Mesothelial cell of epicardium (in vitro differentiated cells): Measurements from ENCODE around the gene PTPN13. TPM values are rescaled to one million over a fixed set of nuclear protein-coding genes. Genes with fewer than 3 reads are reported as not detected.

ENCODE experiments used
- DNase-seq, 2 experiments: peaks; one replicate each; pipeline ENCODE4 v3.0.0; 2021; ENCODE audit warnings: low spot score in 2 of 2; ENCODE audit not compliant: unreplicated experiment in 2 of 2
- H3K27ac Mint-ChIP-seq: 2 replicates; pipeline ENCODE4 v1.8.0; 2021; ENCODE audit warnings: mixed read lengths
- H3K27me3 Mint-ChIP-seq: 2 replicates; pipeline ENCODE4 v1.8.0; 2021; ENCODE audit warnings: low read depth, mixed read lengths
- H3K36me3 Mint-ChIP-seq: 2 replicates; pipeline ENCODE4 v1.8.0; 2021; ENCODE audit warnings: mixed read lengths
- H3K4me1 Mint-ChIP-seq: 2 replicates; pipeline ENCODE4 v1.8.0; 2021; ENCODE audit warnings: mixed read lengths
- H3K4me3 Mint-ChIP-seq: 2 replicates; pipeline ENCODE4 v1.8.0; 2021; ENCODE audit warnings: mild to moderate bottlenecking, moderate library complexity, mixed read lengths
- H3K9me3 Mint-ChIP-seq: 2 replicates; pipeline ENCODE4 v1.8.0; 2021; ENCODE audit warnings: mixed read lengths
- total RNA-seq: library from RNA; stranded (reverse); gene quantifications from 3 replicates; pipeline ENCODE4 v1.2.1, GENCODE V29; 2021
- TF ChIP-seq, protein P1 (sequence below): fragments of 200-600 bp; sonication (generic); IDR thresholded peaks from one replicate; pipeline ENCODE4 v1.5.0; 2021; ENCODE audit warnings: antibody characterized with exemption; ENCODE audit not compliant: unreplicated experiment

Gene PTPN13
- total RNA-seq, 1 donor from 2014 or later, result 45.4 TPM

DNA sequence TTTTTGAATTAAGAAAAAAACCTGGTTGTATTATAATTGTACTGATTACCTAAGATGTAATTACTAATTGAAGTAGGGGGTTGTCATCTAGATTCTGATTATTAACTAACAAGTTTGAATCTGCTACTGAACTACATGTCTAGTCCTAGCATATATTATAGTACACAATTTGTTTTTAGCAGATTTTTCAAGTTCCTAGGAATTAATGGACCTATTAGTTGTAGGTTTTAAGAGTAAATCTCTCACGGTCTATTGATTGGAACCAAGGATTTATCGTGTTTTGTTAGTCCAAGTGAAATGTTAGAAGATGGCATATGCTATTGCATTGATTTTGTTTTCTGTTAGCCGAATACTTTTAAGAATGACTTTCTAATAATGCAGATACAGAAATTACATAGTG lies 20.8 kb downstream of the PTPN13 start:
- peaks cover 13% of the 10 kb centered on the region for H3K9me3 Mint-ChIP-seq
- H3K36me3 Mint-ChIP-seq, result peaks cover 10% of the 10 kb centered on the region
- H3K4me3 Mint-ChIP-seq, result no peak overlapping the region
- no peak overlapping the region for H3K27ac Mint-ChIP-seq
- H3K27me3 Mint-ChIP-seq, result no peaks in the 10 kb centered on the region
- peaks cover 13% of the 10 kb centered on the region for H3K4me1 Mint-ChIP-seq
- TF ChIP-seq, protein P1, sequence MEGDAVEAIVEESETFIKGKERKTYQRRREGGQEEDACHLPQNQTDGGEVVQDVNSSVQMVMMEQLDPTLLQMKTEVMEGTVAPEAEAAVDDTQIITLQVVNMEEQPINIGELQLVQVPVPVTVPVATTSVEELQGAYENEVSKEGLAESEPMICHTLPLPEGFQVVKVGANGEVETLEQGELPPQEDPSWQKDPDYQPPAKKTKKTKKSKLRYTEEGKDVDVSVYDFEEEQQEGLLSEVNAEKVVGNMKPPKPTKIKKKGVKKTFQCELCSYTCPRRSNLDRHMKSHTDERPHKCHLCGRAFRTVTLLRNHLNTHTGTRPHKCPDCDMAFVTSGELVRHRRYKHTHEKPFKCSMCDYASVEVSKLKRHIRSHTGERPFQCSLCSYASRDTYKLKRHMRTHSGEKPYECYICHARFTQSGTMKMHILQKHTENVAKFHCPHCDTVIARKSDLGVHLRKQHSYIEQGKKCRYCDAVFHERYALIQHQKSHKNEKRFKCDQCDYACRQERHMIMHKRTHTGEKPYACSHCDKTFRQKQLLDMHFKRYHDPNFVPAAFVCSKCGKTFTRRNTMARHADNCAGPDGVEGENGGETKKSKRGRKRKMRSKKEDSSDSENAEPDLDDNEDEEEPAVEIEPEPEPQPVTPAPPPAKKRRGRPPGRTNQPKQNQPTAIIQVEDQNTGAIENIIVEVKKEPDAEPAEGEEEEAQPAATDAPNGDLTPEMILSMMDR, result no peak
- no peak for DNase-seq

DNA sequence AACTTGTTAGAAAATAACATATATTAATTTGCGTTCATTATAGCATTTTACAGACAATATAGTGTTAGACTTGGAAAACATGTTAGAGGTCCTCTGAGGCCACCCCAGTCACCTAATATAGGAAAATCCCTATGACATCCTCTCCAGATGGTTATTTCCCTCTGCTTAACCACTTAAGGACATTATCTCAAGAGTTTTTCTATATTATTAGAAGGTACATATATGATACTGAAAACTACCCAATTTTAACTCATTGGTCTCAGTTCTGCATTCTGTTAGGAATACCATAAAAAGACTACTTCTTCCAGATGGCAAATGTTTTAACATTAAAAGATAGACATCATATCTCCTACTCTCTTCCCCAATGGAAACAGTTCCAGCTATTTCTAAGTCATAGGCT lies 21.4 kb downstream of the PTPN13 start:
- Mint-ChIP-seq H3K9me3 (peaks cover 13% of the 10 kb centered on the region), H3K4me3 (no peak overlapping the region), H3K27me3 (no peaks in the 10 kb centered on the region), H3K4me1 (peaks cover 13% of the 10 kb centered on the region), H3K27ac (no peak overlapping the region), H3K36me3 (peaks cover 10% of the 10 kb centered on the region)
- DNase-seq, result no peak
- TF ChIP-seq, protein P1, result no peak

DNA sequence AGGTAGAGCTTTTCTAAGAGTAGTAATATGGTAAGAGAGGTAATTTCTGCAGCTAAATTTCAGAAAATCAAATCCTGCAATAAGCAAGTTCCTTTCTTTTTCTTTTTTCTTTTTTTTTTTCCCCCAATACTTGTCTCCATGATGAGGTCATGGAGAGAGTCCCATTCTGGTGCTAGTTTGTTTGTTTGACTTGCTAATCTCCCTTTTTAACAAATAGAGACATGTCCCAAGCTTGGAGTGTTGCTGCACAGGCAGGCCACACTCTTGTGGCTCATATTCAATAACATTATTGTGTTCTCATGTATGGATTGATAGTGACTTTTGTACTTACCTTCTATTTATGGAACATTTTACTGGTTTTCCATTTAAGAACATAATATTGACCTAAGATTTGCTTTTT lies 25.5 kb downstream of the PTPN13 start:
- no peak overlapping the region for H3K4me3 Mint-ChIP-seq
- H3K27ac Mint-ChIP-seq, result no peak overlapping the region
- H3K4me1 Mint-ChIP-seq, result peaks cover 15% of the 10 kb centered on the region
- H3K36me3 Mint-ChIP-seq, result peaks cover 10% of the 10 kb centered on the region
- no peak for DNase-seq
- H3K9me3 Mint-ChIP-seq, result peaks cover 13% of the 10 kb centered on the region
- H3K27me3 Mint-ChIP-seq, result no peaks in the 10 kb centered on the region
- TF ChIP-seq, protein P1, result no peak

DNA sequence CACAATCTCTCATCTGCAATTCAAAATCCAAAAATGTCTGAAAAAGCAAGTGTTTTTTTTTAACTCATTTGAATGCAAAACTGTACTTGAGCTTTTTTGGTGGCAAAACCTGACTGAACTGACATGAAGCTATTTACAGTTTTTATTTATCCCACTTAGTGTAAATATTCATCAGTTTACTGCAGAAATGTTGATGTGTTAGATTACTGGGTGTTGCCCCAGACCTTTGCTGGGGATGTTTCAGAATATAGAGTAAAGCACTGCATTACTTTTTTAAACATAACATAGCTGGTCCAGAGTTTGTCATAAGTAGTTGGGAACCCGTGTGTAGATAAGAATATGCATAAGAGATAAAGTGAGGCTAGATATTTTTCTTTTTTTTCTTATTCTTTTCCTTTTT lies 27.3 kb downstream of the PTPN13 start:
- DNase-seq, result no peak
- Mint-ChIP-seq H3K27ac (no peak overlapping the region), H3K27me3 (no peaks in the 10 kb centered on the region), H3K4me1 (peaks cover 25% of the 10 kb centered on the region), H3K9me3 (peaks cover 13% of the 10 kb centered on the region), H3K4me3 (no peak overlapping the region), H3K36me3 (peaks cover 8% of the 10 kb centered on the region)
- TF ChIP-seq, protein P1, result no peak

DNA sequence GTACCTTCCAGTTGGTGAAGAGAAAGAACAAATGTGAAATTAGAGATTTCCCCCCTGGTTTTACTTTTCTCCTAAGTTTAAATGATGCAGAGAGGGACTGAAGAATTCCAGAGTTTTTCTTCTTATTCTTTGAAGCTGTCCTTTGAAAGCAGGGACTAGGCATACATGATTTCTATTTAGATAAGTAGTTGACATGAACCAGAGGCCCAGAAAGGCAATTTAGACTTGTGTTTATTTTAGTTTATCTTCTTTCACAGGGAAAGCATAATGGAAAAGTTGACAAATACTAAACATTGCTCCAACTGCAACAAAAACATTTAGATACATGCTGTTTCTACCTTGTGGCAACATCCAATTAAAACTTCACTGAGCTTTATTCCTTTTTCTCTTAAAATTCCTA lies 32.0 kb downstream of the PTPN13 start:
- no peak overlapping the region for H3K4me3 Mint-ChIP-seq
- TF ChIP-seq, protein P1, result no peak
- no peaks in the 10 kb centered on the region for H3K36me3 Mint-ChIP-seq
- no peaks in the 10 kb centered on the region for H3K9me3 Mint-ChIP-seq
- no peaks in the 10 kb centered on the region for H3K27me3 Mint-ChIP-seq
- peak overlapping the region; percentile 57 for H3K27ac Mint-ChIP-seq
- DNase-seq, result no peak
- peaks cover 29% of the 10 kb centered on the region for H3K4me1 Mint-ChIP-seq

DNA sequence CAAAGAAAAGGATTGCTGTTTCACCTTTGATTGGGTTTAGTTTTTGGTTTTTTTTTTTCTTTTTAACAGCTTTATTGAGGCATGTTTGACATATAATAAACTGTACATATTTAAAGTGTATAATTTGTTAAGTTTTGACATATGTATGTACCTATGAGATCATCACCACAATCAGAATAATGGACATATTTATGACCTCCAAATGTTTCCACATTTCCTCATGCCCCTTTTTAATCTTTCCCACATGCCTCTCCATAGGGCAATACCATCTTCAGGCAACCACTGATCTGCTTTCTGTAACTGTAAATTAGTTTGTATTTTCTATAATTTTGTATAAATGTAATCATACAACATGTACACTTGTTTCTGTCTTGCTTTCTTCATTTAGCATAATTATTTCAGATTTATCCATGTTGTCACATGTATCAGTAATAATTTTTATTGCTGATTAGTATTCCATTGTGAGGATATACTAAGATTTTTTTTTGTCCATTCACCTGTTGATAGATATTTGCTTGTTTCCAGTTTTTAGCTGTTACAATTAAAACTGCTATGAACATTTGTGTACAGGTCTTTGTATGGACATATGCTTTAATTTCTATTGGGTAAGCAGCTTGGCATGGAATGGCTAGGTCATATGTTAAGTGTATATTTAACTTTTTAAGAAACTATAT lies 33.5 kb downstream of the PTPN13 start:
- Mint-ChIP-seq H3K27ac (no peak overlapping the region), H3K36me3 (no peaks in the 10 kb centered on the region), H3K9me3 (no peaks in the 10 kb centered on the region), H3K27me3 (no peaks in the 10 kb centered on the region), H3K4me3 (no peak overlapping the region), H3K4me1 (peaks cover 30% of the 10 kb centered on the region)
- no peak for DNase-seq
- TF ChIP-seq, protein P1, result no peak
